WTC11 (cell line): ENCODE measurements around the gene BTC.

Experiments used
- CTCF ChIP-seq: fragments of 200-600 bp; IDR thresholded peaks from 2 replicates; pipeline ENCODE4 v1.8.0; 2022; ENCODE audit warnings: antibody characterized with exemption
- HMGA2 ChIP-seq: fragments of 250-450 bp; sonication (Bioruptor Pico); IDR thresholded peaks from 2 replicates; pipeline ENCODE4 v1.4.0; 2021; ENCODE audit warnings: mild to moderate bottlenecking, moderate library complexity
- KAT7 ChIP-seq: sonication (generic); formaldehyde crosslinking; IDR thresholded peaks from 2 replicates; pipeline ENCODE4 v1.8.1; 2023; ENCODE audit warnings: missing genetic modification reagents, mild to moderate bottlenecking, borderline replicate concordance
- NR2C2 ChIP-seq: sonication (generic); formaldehyde crosslinking; IDR thresholded peaks from 2 replicates; pipeline ENCODE4 v1.8.0; 2022; ENCODE audit warnings: mild to moderate bottlenecking, missing genetic modification reagents
- PRDM15 ChIP-seq: sonication (generic); formaldehyde crosslinking; IDR thresholded peaks from 2 replicates; pipeline ENCODE4 v1.8.0; 2022; ENCODE audit warnings: missing genetic modification reagents
- PREB ChIP-seq: sonication (generic); formaldehyde crosslinking; IDR thresholded peaks from 2 replicates; pipeline ENCODE4 v1.8.1; 2022; ENCODE audit warnings: mild to moderate bottlenecking, missing genetic modification reagents, moderate library complexity, borderline replicate concordance
- SP1 ChIP-seq: sonication (generic); formaldehyde crosslinking; conservative IDR thresholded peaks from 2 replicates; pipeline ENCODE4 v1.8.1; 2022; ENCODE audit warnings: missing genetic modification reagents
- TCF7 ChIP-seq: sonication (generic); formaldehyde crosslinking; IDR thresholded peaks from 2 replicates; pipeline ENCODE4 v1.8.0; 2022; ENCODE audit warnings: mild to moderate bottlenecking, low read depth, missing genetic modification reagents, moderate library complexity
- TEAD1 ChIP-seq: sonication (generic); formaldehyde crosslinking; IDR thresholded peaks from 2 replicates; pipeline ENCODE4 v1.8.0; 2022; ENCODE audit warnings: mild to moderate bottlenecking, missing genetic modification reagents
- USF2 ChIP-seq: sonication (generic); formaldehyde crosslinking; IDR thresholded peaks from 2 replicates; pipeline ENCODE4 v1.8.1; 2023; ENCODE audit warnings: mild to moderate bottlenecking, missing genetic modification reagents, moderate library complexity
- ZNF317 ChIP-seq: sonication (generic); formaldehyde crosslinking; IDR thresholded peaks from 2 replicates; pipeline ENCODE4 v1.8.1; 2023; ENCODE audit warnings: low read depth, mild to moderate bottlenecking, moderate library complexity, missing genetic modification reagents, borderline replicate concordance
- ZNF396 ChIP-seq: fragments of 250-450 bp; sonication (Bioruptor Pico); IDR thresholded peaks from 2 replicates; pipeline ENCODE4 v1.8.0; 2021; ENCODE audit warnings: mild to moderate bottlenecking, moderate library complexity, borderline replicate concordance

- TF ChIP-seq TEAD1: no peak
- TF ChIP-seq HMGA2 (CRISPR knock-in tag): no peak
- TF ChIP-seq ZNF317 (CRISPR knock-in tag): no peak
- no peak for TF ChIP-seq PREB
- no peak for TF ChIP-seq NR2C2 (CRISPR knock-in tag)
- TF ChIP-seq SP1 (CRISPR knock-in tag): no peak
- no peak for TF ChIP-seq TCF7
- TF ChIP-seq CTCF: no peak
- no peak for TF ChIP-seq KAT7
- TF ChIP-seq PRDM15: no peak
- no peak for TF ChIP-seq ZNF396 (CRISPR knock-in tag)
- TF ChIP-seq USF2 (CRISPR knock-in tag): no peak
Measured at GRCh38 chr4:74796631-74797030, 2.3 kb upstream of the BTC start.
